Breast epithelium (tissue), 4 donors: ENCODE data around the gene TRIO. TPM values are rescaled to one million over a fixed set of nuclear protein-coding genes. Genes with fewer than 3 reads are reported as not detected.

ENCODE experiments used
- DNase-seq, 2 donors: peaks; one replicate each; pipeline ENCODE4 v3.0.0-alpha.2; 2019; ENCODE audit warnings: low spot score in 2 of 2
- H3K27ac ChIP-seq, 2 donors: fragments of 200-600 bp; sonication (generic) in 1 of 2; one replicate each; pipeline ENCODE4 v1.5.1; 2016 to 2019; ENCODE audit warnings: mild to moderate bottlenecking in 1 of 2
- H3K27me3 ChIP-seq, 2 donors: fragments of 200-600 bp; sonication (generic) in 1 of 2; one replicate each; pipeline versions ENCODE4 v1.5.1 to v1.6.0; 2017 to 2019; ENCODE audit warnings: control low read depth in 1 of 2, mild to moderate bottlenecking in 1 of 2
- H3K36me3 ChIP-seq: fragments of 200-600 bp; one replicate; pipeline ENCODE4 v1.5.1; 2019
- H3K4me1 ChIP-seq, 2 donors: fragments of 200-600 bp; sonication (generic); one replicate each; pipeline ENCODE4 v1.5.1; 2016 to 2019; ENCODE audit warnings: control low read depth in 1 of 2
- H3K4me3 ChIP-seq, 3 donors: fragments of 200-600 bp; sonication (generic); 1 replicate in 2 of 3; 2 replicates in 1 of 3; pipeline ENCODE4 v1.5.1; 2016 to 2019; ENCODE audit warnings: mild to moderate bottlenecking in 3 of 3, moderate library complexity in 2 of 3
- H3K9me3 ChIP-seq, 2 donors: fragments of 200-600 bp; sonication (generic) in 1 of 2; one replicate each; pipeline ENCODE4 v1.5.1; 2016 to 2019; ENCODE audit warnings: control low read depth in 1 of 2
- POLR2A ChIP-seq: fragments of 450-650 bp; IDR thresholded peaks from one replicate; pipeline ENCODE4 v1.6.1; 2016; ENCODE audit warnings: antibody characterized with exemption, mild to moderate bottlenecking, moderate library complexity
- POLR2AphosphoS5 ChIP-seq, 3 donors: sonication (generic); formaldehyde crosslinking; IDR thresholded peaks; one replicate each; pipeline ENCODE4 v1.6.1; 2017; ENCODE audit warnings: antibody characterized with exemption in 3 of 3
- intact Hi-C: fragments of 100-400 bp; cut with DNase I; formaldehyde crosslinking; loops from one replicate; pipeline ENCODE4 v1.15.1; 2023; ENCODE audit warnings: low total_unique reads
- total RNA-seq, 3 donors: library from RNA; depleted of rRNA; stranded (reverse); fragments of >200 nt; gene quantifications; one replicate each; pipeline ENCODE4 v1.1.0, GENCODE V29; 2016
- TF ChIP-seq, protein P1 (sequence below), 3 donors: fragments of 450-650 bp; IDR thresholded peaks; one replicate each; pipeline ENCODE4 v1.5.1; 2016 to 2017; ENCODE audit warnings: antibody characterized with exemption in 3 of 3, mild to moderate bottlenecking in 3 of 3, moderate library complexity in 3 of 3

Gene TRIO
- total RNA-seq, 3 donors from 2014 or later = 191 to 209 (median 193) TPM

DNA sequence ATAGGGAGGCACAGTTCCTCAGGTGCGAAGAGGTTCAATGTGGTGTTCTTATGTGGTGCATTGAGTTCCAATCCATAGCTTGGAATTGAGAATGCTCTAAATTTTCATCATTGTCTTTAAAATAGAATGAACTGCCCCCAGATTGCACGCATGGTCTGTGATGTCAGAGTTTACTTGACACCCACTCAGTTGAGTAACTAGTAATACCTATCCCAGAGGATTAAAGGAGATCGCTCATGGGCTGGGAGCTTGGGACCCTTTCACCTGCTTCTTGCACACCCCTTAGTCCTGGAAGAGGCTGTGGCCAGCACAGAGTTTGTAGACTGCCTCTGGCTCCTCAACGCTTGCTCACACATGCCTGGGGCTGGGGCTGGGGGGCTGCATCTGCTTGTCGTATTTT lies 343.3 kb downstream of the TRIO start:
- Histone ChIP-seq H3K4me1 (no peaks in the 10 kb centered on the region), H3K27me3 (no peaks in the 10 kb centered on the region), H3K27ac (no peak overlapping the region), H3K36me3 (peaks cover 11% of the 10 kb centered on the region), H3K4me3 (no peak overlapping the region), H3K9me3 (no peaks in the 10 kb centered on the region)
- intact Hi-C loops = no loop called here
- TF ChIP-seq, protein P1, sequence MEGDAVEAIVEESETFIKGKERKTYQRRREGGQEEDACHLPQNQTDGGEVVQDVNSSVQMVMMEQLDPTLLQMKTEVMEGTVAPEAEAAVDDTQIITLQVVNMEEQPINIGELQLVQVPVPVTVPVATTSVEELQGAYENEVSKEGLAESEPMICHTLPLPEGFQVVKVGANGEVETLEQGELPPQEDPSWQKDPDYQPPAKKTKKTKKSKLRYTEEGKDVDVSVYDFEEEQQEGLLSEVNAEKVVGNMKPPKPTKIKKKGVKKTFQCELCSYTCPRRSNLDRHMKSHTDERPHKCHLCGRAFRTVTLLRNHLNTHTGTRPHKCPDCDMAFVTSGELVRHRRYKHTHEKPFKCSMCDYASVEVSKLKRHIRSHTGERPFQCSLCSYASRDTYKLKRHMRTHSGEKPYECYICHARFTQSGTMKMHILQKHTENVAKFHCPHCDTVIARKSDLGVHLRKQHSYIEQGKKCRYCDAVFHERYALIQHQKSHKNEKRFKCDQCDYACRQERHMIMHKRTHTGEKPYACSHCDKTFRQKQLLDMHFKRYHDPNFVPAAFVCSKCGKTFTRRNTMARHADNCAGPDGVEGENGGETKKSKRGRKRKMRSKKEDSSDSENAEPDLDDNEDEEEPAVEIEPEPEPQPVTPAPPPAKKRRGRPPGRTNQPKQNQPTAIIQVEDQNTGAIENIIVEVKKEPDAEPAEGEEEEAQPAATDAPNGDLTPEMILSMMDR (IDR thresholded peaks at IDR 0.05) = no peak
- no peak for TF ChIP-seq POLR2A
- no peak for TF ChIP-seq POLR2AphosphoS5 (IDR thresholded peaks at IDR 0.05)
- no peak for DNase-seq

DNA sequence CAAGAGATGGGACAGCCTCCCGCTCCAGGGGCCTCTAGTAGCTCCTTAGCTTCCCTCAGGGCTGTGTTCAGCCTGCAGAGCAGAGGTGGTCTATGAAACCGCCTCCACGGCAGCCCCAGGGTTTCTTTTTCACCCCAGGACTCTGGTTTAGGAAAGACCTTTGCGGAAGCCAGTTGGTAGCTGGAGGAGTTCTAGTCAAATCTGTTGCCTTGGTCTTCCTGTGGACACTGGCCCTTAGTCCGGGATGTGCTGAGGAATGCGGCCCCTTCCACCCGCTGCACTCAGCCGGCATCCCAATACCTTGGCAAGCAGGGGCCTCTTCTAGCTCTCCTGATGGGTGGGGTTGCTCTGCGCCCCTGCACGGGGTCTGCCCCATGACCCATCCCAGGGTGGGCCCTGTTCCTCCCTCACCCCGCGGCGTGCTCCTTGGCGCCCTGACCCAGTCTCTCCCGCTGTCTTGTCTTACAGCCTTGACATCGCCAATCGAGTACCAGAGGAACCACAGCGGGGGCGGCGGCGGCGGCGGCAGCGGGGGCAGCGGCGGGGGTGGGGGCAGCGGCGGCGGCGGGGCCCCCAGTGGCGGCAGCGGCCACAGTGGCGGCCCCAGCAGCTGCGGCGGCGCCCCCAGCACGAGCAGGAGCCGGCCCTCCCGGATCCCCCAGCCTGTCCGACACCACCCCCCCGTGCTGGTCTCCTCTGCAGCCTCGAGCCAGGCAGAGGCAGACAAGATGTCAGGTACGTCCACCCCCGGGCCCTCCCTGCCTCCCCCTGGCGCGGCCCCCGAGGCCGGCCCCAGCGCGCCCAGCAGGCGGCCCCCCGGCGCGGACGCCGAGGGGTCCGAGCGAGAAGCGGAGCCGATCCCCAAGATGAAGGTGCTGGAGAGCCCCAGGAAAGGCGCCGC lies 344.1 kb downstream of the TRIO start:
- Histone ChIP-seq H3K36me3 (peaks cover 7% of the 10 kb centered on the region), H3K9me3 (no peaks in the 10 kb centered on the region), H3K4me1 (no peaks in the 10 kb centered on the region), H3K27me3 (no peaks in the 10 kb centered on the region), H3K27ac (no peak overlapping the region), H3K4me3 (no peak overlapping the region)
- TF ChIP-seq POLR2A (no peak), POLR2AphosphoS5 (IDR thresholded peaks at IDR 0.05) (no peak)
- TF ChIP-seq, protein P1 (IDR thresholded peaks at IDR 0.05) = no peak
- intact Hi-C loops = no loop called here
- DNase-seq = no peak

DNA sequence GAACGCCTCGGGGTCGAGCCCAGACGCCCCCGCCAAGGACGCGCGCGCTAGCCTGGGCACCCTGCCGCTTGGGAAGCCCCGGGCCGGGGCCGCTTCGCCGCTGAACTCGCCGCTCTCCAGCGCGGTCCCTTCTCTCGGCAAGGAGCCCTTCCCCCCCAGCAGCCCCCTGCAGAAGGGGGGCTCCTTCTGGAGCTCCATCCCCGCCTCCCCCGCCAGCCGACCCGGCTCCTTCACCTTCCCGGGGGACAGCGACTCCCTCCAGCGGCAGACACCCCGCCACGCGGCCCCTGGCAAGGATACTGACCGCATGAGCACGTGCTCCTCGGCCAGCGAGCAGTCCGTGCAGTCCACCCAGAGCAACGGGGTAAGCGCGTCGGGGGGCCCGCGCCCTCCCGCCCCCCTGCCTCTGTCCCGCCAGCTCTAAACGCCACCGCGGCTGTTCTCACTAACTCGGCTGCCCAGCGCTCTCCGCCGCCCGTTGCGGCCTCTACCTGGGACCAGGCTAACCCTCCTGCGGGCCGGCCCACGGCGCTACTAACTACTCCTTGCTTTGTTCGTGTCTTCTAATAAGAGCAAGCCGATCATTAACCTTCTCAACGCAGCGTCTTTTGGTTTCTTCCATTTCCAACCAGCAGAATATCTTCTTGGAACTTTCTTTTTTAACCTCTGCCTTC lies 344.9 kb downstream of the TRIO start:
- TF ChIP-seq, protein P1 (IDR thresholded peaks at IDR 0.05) = no peak
- no peak for TF ChIP-seq POLR2AphosphoS5 (IDR thresholded peaks at IDR 0.05)
- TF ChIP-seq POLR2A = no peak
- intact Hi-C loops = no loop called here
- H3K36me3 ChIP-seq = peaks cover 6% of the 10 kb centered on the region
- no peak for DNase-seq
- no peak overlapping the region for H3K4me3 ChIP-seq
- no peaks in the 10 kb centered on the region for H3K9me3 ChIP-seq
- no peaks in the 10 kb centered on the region for H3K4me1 ChIP-seq
- H3K27ac ChIP-seq = no peak overlapping the region
- no peaks in the 10 kb centered on the region for H3K27me3 ChIP-seq

DNA sequence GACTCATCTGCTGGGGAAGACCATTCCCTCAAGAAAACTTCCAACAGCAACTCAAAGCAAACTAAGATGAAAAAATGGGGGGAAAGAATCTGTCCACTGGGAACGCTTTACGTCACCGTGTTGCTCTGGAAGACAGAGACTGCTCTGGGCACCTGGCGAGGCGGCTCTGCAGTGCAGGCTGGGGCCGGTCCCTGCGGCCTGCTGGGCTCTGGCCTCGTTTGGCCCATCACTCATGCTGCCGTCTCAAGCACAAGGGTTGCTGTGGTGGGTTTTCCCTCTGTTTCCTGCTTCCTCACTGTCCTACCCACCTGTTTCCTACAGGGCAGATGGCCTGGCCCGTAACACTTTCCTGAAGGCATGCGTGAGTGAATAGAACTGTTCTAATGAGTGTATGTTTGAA lies 345.6 kb downstream of the TRIO start:
- H3K36me3 ChIP-seq = peaks cover 6% of the 10 kb centered on the region
- intact Hi-C loops = no loop called here
- TF ChIP-seq, protein P1 (IDR thresholded peaks at IDR 0.05) = no peak
- no peak for TF ChIP-seq POLR2AphosphoS5 (IDR thresholded peaks at IDR 0.05)

DNA sequence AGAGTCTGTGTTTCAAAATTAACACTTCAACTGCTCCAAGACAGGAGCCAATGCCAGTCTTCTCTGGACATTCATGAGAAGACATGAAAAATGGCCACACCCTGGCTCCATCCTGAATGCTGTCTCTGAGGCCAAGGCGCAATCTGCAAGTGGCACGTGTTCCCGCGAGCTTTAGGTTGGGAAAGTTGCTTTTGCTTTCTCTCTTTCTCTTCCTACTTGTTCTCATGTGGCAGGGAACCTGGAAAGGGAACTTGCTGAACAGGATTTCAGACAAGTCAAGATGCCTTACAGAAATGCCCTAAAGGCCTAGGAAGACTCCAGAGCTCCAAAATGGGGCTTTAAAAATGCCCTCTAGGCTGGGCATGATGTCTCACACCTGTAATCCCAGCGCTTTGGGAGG lies 346.5 kb downstream of the TRIO start:
- intact Hi-C loops = no loop called here
- Histone ChIP-seq H3K4me3 (no peak overlapping the region), H3K36me3 (peaks cover 6% of the 10 kb centered on the region), H3K27ac (no peak overlapping the region), H3K9me3 (no peaks in the 10 kb centered on the region), H3K4me1 (no peaks in the 10 kb centered on the region), H3K27me3 (no peaks in the 10 kb centered on the region)
- no peak for DNase-seq
- peak in 1 of 3 donors; percentile 32 for TF ChIP-seq POLR2AphosphoS5 (IDR thresholded peaks at IDR 0.05)
- TF ChIP-seq POLR2A = no peak

More for the DNA sequence above, 345.6 kb downstream of the TRIO start:
- Histone ChIP-seq H3K4me1 (no peaks in the 10 kb centered on the region), H3K4me3 (no peak overlapping the region), H3K27me3 (no peaks in the 10 kb centered on the region), H3K27ac (no peak overlapping the region), H3K9me3 (no peaks in the 10 kb centered on the region)
- DNase-seq = no peak
